ENCODE results near the gene OR6M1. TPM values are rescaled to one million over a fixed set of nuclear protein-coding genes. Genes with fewer than 3 reads are reported as not detected.

OR6M1 gene
- total RNA-seq, 4 donors from 2014 or later: not detected

DNA sequence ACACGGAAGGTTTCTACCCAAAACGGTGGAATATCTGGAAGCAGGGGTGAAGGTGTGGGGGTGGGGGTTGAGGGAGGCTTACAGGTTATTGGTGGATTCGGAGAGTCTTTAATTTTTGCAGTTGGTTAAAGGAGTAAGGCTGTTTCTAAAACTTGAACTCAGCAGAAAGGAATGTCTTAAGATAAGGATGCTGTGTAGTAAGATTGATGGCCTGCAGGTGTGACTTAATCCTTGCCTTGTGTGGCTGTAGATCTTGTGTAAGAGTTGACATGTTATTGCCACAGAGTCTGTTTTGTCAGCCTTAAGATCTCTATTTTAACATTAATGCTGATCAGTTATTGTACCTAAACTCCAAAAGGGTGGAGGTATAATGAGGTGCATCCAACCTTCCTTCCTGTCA, 16.4 kb upstream of the OR6M1 start:
- H3K4me3 ChIP-seq: no peak overlapping the region
- no peaks in the 10 kb centered on the region for H3K36me3 ChIP-seq
- H3K9me3 ChIP-seq: no peaks in the 10 kb centered on the region
- TF ChIP-seq POLR2A (IDR thresholded peaks at IDR 0.05): no peak
- TF ChIP-seq, protein P1, sequence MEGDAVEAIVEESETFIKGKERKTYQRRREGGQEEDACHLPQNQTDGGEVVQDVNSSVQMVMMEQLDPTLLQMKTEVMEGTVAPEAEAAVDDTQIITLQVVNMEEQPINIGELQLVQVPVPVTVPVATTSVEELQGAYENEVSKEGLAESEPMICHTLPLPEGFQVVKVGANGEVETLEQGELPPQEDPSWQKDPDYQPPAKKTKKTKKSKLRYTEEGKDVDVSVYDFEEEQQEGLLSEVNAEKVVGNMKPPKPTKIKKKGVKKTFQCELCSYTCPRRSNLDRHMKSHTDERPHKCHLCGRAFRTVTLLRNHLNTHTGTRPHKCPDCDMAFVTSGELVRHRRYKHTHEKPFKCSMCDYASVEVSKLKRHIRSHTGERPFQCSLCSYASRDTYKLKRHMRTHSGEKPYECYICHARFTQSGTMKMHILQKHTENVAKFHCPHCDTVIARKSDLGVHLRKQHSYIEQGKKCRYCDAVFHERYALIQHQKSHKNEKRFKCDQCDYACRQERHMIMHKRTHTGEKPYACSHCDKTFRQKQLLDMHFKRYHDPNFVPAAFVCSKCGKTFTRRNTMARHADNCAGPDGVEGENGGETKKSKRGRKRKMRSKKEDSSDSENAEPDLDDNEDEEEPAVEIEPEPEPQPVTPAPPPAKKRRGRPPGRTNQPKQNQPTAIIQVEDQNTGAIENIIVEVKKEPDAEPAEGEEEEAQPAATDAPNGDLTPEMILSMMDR (IDR thresholded peaks at IDR 0.05): no peak
- no peaks in the 10 kb centered on the region for H3K4me1 ChIP-seq
- H3K27ac ChIP-seq: peak overlapping the region in 1 of 2 donors; percentile 41
- no peaks in the 10 kb centered on the region for H3K27me3 ChIP-seq
- intact Hi-C loops (cut with DNase I; ENCODE audit: low total_unique reads): no loop called here
- peak in 1 of 2 donors; percentile 17 for DNase-seq

DNA sequence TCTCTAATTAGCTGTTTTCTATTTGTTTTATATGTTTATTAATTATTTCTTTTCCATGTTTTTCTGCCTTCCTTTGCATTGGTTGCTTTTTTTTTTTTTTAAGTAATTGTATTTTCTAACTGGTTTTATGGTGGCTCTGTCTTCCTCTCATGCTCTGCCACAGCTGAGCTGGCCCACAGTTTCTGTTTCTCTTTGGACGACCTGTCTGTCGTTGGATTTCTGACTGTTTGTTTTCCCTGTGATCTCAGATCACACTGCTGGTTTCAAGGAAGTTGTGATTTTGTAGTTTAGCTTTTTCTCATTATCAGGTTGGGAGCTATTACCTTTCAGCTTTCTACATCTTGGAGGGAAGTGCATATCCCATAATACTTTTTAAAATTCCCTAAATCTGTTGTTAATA, 15.9 kb upstream of the OR6M1 start:
- Histone ChIP-seq H3K4me3 (no peak overlapping the region), H3K9me3 (no peaks in the 10 kb centered on the region), H3K27me3 (no peaks in the 10 kb centered on the region), H3K4me1 (no peaks in the 10 kb centered on the region), H3K27ac (peak overlapping the region in 1 of 2 donors; percentile 41), H3K36me3 (no peaks in the 10 kb centered on the region)
- no peak for DNase-seq
- no peak for TF ChIP-seq POLR2A (IDR thresholded peaks at IDR 0.05)
- TF ChIP-seq, protein P1 (IDR thresholded peaks at IDR 0.05): no peak
- intact Hi-C loops (cut with DNase I; ENCODE audit: low total_unique reads): no loop called here

DNA sequence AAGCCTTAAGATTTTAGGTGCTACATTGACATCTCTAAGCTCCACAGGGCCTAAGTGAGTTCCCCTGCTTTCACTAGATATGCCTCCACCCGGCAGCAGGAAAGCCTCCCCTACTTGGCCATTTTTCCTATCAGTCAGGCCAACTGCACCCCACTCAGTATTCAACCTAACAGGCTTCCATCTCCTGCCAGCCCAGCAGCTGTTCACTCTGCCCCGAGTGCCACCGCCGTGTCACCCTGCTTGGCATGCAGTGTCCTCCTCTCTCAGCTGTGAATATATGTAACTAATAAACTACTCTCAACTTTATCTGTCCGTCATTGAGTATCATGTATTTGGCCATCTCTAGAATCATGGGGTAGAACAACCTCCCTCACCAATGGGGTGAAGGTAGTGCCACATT, 9.0 kb upstream of the OR6M1 start:
- no peaks in the 10 kb centered on the region for H3K27me3 ChIP-seq
- intact Hi-C loops (cut with DNase I; ENCODE audit: low total_unique reads): no loop called here
- H3K27ac ChIP-seq: no peak overlapping the region
- TF ChIP-seq, protein P1 (IDR thresholded peaks at IDR 0.05): no peak
- no peak for TF ChIP-seq POLR2A (IDR thresholded peaks at IDR 0.05)
- H3K4me3 ChIP-seq: no peak overlapping the region
- no peaks in the 10 kb centered on the region for H3K9me3 ChIP-seq
- no peaks in the 10 kb centered on the region for H3K36me3 ChIP-seq
- no peaks in the 10 kb centered on the region for H3K4me1 ChIP-seq
- DNase-seq: no peak

DNA sequence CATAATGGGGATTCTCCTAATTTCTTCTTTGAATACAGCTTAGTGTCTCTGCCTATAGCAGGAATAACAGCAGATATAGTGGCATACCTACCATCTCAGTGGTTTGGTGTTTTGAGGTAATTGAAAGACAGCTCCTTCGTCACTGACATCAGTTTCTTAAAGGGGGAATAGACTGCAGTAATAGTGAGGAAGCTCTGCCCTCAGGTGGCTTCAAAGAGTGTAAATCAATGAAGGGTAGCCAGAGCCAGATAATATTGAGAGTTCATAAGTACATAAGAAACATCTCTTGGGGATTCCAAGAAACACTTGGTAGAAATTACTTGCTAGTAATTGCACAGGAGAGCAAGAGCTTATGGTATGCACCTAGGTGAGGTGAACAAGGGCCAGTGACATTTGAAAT, 4.4 kb downstream of the OR6M1 start:
- intact Hi-C loops (cut with DNase I; ENCODE audit: low total_unique reads): no loop called here
- TF ChIP-seq, protein P1 (IDR thresholded peaks at IDR 0.05): no peak
- TF ChIP-seq POLR2A (IDR thresholded peaks at IDR 0.05): no peak
- H3K4me3 ChIP-seq: no peak overlapping the region

DNA sequence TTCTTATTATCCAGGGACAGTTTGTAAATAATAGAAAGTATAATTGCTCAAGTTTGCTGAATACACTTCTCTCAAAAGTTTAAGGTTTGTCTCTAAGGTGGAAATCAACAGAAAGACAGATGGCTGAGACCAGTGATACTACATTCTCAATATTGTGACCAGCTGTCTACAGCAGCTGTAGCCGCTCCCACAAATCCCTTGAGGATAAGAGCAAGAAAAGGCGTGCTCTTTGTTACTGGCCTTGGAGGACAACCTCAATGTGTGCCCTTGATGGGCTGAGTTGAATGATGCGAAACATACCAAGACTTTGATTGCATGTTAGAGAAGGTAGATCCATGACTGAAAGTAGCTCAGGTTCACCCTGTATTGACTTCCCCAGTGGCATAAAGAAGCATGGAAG, 6.1 kb downstream of the OR6M1 start:
- no peak overlapping the region for H3K27ac ChIP-seq
- no peaks in the 10 kb centered on the region for H3K27me3 ChIP-seq
- H3K36me3 ChIP-seq: no peaks in the 10 kb centered on the region
- DNase-seq: no peak
- no peak overlapping the region for H3K4me3 ChIP-seq
- intact Hi-C loops (cut with DNase I; ENCODE audit: low total_unique reads): no loop called here
- H3K4me1 ChIP-seq: no peaks in the 10 kb centered on the region
- no peaks in the 10 kb centered on the region for H3K9me3 ChIP-seq
- TF ChIP-seq POLR2A (IDR thresholded peaks at IDR 0.05): no peak
- TF ChIP-seq, protein P1 (IDR thresholded peaks at IDR 0.05): no peak

More for the DNA sequence above, 4.4 kb downstream of the OR6M1 start:
- Histone ChIP-seq H3K27me3 (no peaks in the 10 kb centered on the region), H3K36me3 (no peaks in the 10 kb centered on the region), H3K9me3 (no peaks in the 10 kb centered on the region), H3K27ac (no peak overlapping the region), H3K4me1 (no peaks in the 10 kb centered on the region)
- no peak for DNase-seq
